Measurements from ENCODE around the gene HS3ST5. TPM values are rescaled to one million over a fixed set of nuclear protein-coding genes. Genes with fewer than 3 reads are reported as not detected.

Gene HS3ST5
- total RNA-seq, 1 donor from 2014 or later: not detected

- no peak for DNase-seq (ENCODE audit: extremely low read depth, low read depth, low spot score)
Measured at GRCh38 chr6:114202389-114202788, 140.4 kb downstream of the HS3ST5 start.

DNA sequence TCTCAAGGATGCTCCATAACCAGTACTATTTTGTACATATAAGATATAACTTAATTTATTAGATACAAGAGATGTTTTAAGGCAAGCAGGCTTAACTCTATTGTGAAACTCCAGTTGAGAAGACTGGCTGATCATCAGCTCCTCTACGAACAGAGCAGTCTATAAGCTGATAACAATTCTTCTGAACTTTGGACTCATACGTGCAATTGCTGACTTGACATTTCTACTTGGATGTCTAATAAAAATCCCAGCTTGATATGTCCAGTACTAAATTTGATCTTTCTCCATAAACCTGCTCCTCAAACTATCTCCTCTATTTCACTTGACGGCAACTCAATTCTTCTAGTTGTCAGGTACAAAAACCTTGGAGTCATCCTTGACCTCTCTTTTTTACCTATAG lies 141.9 kb downstream of the HS3ST5 start:
- no peak for DNase-seq (ENCODE audit: extremely low read depth, low read depth, low spot score)

GRCh38 chr6:114195631-114196403 lies 147.0 kb downstream of the HS3ST5 start:
- DNase-seq (ENCODE audit: extremely low read depth, low read depth, low spot score): no peak

DNA sequence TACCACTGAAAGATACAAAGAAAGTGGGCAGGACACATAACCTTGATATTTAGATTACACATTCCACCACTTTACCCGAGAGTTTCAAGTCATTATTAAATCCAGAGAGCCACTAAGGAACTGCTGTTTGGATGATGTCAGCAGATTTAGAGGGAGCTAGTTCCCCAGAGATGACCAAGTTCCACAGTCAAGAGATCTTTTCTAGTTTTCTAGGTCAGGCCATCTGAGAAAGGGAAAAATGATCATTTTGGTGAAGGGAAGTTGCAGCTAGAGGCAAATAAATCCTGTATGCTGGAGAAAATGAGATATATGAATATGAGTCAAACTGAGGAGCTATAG lies 147.8 kb downstream of the HS3ST5 start:
- no peak for DNase-seq (ENCODE audit: extremely low read depth, low read depth, low spot score)

DNA sequence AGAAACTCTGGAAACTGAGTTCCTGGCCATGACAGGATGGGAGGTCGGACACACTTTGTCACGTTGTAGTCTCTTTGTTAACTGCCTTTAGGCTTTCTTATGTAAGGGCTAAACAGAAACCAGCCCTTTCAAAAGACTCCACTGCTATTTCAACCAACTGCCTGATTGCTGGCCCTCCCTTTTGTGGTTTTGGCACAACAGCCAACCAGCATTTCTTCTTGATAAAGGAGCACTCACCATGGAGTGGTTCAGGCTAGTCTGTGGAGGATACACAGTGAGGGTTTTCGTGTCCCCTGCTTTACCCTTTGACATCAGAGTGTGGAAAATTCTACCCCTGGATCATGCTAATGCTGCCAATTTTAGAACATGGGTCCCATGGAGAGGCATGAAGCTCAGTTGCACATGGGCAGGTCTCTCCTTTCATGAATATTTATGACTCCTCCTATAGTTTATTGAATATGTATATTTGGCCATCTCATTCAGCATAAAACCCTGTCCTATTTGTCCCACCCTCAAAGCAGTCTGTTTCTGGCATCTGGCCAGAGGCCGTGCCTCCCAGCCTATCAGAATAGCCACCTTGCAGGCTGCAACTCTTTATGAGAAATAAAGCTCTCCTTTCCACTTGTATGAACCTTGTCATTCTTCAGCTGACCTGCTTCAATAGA lies 148.3 kb downstream of the HS3ST5 start:
- no peak for DNase-seq (ENCODE audit: extremely low read depth, low read depth, low spot score)

DNA sequence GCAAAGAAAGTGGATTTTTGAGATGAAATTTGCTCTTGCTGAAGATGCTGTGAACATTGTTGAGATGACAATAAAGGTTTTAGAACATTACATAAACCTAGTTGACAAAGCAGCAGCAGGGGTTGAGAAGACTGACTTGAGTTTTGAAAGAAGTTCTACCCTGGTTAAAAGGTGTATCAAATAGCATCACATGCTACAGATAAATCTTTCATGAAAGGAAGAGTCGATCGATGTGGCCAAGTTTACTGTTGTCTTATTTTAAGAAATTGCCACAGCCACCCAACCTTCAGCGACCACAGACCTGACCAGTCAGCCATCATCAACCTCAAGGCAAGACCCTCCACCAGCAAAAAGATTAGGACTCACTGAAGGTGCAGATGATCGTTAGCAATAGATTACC lies 155.3 kb downstream of the HS3ST5 start:
- no peak for DNase-seq (ENCODE audit: extremely low read depth, low read depth, low spot score)

- DNase-seq (ENCODE audit: extremely low read depth, low read depth, low spot score): no peak
Measured at GRCh38 chr6:114181664-114182063, 161.2 kb downstream of the HS3ST5 start.

DNA sequence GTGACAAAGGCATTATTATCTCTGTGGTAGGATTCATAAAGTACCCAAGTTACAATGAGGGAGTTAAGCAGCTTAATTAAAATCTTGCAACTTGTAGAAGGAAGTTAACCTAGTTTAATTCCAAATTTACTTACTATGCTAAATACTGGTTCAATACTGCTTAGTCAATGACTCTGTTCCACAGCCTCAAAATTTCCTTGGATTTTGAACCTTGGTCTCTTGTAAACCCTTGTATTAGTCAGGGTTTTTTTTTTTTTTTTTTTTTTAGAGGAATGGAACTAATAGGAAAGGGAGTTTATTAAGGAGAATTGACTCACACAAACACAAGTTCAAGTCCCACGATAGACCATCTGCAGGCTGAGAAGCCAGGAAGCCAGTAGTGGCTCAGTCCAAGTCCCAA lies 163.4 kb downstream of the HS3ST5 start:
- no peak for DNase-seq (ENCODE audit: extremely low read depth, low read depth, low spot score)

DNA sequence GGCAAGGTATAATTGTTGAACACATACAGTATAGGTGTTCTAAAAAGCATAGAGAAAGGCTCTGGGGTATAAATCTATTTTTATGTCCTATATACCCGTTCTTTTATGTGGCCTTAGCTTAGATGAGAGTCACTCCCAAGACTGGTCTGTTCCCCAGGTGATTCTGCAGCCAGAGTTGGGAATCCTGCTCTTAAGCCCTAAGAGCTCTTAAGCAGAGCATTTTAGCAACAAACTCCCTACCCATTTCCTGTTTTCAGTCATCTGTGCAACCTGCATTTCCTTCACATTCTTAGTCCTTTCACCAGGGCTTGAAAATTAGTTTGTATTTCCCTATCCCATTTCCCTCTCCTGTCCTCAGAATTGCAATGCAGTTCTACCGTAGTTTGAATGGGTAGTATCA lies 166.1 kb downstream of the HS3ST5 start:
- no peak for DNase-seq (ENCODE audit: extremely low read depth, low read depth, low spot score)

DNA sequence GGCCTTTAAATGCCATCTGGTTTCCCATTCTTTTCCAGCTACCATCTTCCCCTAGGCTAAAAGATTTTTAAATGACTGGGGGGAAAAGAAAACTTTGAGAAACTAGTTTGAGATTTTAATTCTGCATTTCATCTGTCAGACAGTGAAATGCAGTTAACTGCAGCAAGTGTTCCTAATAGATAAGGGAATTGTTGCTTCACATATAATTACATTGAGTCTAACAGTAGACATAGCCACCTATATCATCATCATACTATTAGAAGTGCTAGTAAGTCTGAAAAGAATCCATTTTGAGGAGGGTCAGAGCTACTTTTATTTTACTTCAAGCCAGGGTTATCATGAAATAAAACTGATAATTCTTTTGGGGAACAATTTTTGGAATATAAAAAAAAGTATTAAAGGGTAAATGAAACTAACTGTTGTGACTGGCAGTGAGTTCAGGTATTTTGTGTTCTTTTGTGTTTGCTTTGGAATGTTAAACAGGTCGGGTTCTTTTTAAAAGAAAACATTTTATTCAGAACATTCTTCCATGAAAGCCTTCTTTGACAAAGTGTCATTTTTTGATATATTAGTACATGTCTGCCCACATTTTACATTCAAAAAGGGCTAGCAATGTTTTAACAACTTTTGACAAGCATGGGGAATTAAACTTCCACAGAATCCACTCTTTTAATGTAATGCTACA lies 170.1 kb downstream of the HS3ST5 start:
- DNase-seq (ENCODE audit: extremely low read depth, low read depth, low spot score): no peak

- DNase-seq (ENCODE audit: extremely low read depth, low read depth, low spot score): no peak
Measured at GRCh38 chr6:114171473-114171872, 171.3 kb downstream of the HS3ST5 start.

- no peak for DNase-seq (ENCODE audit: extremely low read depth, low read depth, low spot score)
Measured at GRCh38 chr6:114170958-114171387, 171.8 kb downstream of the HS3ST5 start.

DNA sequence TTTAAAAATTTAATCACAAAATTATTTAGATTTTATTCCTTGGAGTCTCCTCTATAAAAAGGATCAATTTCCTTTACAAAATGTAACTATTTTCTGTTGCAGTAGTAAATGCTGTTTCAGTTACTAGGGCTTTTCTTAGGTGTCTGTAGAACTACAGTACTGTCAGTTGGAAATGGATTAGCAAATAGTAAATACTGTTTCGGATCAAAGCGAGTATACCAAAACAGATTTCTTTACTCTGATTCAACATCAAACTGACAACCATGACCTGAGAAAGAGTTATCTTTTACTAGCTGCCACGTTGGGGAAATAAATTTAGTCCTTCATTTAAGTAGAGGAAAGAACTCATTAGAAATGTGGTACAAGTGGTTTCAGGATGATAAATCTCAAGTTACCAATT lies 172.5 kb downstream of the HS3ST5 start:
- no peak for DNase-seq (ENCODE audit: extremely low read depth, low read depth, low spot score)

GRCh38 chr6:114169763-114170162 lies 173.1 kb downstream of the HS3ST5 start:
- DNase-seq (ENCODE audit: extremely low read depth, low read depth, low spot score): no peak

GRCh38 chr6:114167583-114168576 lies 174.9 kb downstream of the HS3ST5 start:
- no peak for DNase-seq (ENCODE audit: extremely low read depth, low read depth, low spot score)

DNA sequence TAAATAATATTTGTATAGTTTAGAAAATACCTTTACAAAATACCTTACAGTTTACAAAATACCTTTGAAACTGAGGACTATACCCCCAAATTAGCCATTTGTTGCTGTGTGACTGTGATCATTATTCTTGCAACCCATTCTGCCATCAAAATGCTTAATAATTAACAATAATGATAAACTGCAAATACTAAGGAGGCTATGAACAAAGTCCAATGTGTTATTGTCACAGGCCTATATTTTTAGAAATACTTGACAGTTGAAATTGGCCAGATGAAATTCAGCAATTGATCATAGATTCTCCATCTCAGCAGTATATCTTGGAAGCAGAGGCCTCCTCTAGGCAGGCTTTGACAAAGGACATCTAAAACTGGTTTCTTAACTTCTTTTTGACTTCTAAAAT lies 178.6 kb downstream of the HS3ST5 start:
- no peak for DNase-seq (ENCODE audit: extremely low read depth, low read depth, low spot score)

- no peak for DNase-seq (ENCODE audit: extremely low read depth, low read depth, low spot score)
Measured at GRCh38 chr6:114162691-114163347, 180.0 kb downstream of the HS3ST5 start.

- no peak for DNase-seq (ENCODE audit: extremely low read depth, low read depth, low spot score)
Measured at GRCh38 chr6:114160881-114161280, 181.9 kb downstream of the HS3ST5 start.

- no peak for DNase-seq (ENCODE audit: extremely low read depth, low read depth, low spot score)
Measured at GRCh38 chr6:114159727-114160126, 183.1 kb downstream of the HS3ST5 start.

Measured in glomerular endothelial cell (primary cell).